RKO (cell line): ENCODE data around the gene TEAD2.
A peak's percentile ranks its signal among the peaks of the same experiment; 100 is the strongest.

Source experiments
- DNase-seq: peaks from one replicate; pipeline ENCODE4 v3.0.0-alpha.2; 2016; ENCODE audit warnings: low spot score

TEAD2 gene

GRCh38 chr19:49348305-49349189, 13.7 kb downstream of the TEAD2 start:
- no peak for DNase-seq

GRCh38 chr19:49347835-49348234, 14.4 kb downstream of the TEAD2 start:
- peak; percentile 83 for DNase-seq

- DNase-seq, result no peak
Measured at GRCh38 chr19:49347191-49347590, 15.0 kb downstream of the TEAD2 start.

GRCh38 chr19:49344505-49345423, 17.5 kb downstream of the TEAD2 start:
- no peak for DNase-seq

GRCh38 chr19:49343123-49343522, 19.1 kb downstream of the TEAD2 start:
- DNase-seq, result no peak

- no peak for DNase-seq
Measured at GRCh38 chr19:49342291-49342721, 19.9 kb downstream of the TEAD2 start.

GRCh38 chr19:49340865-49341718, 21.1 kb downstream of the TEAD2 start:
- no peak for DNase-seq

GRCh38 chr19:49340069-49340864, 21.9 kb downstream of the TEAD2 start:
- no peak for DNase-seq

GRCh38 chr19:49339301-49340068, 22.7 kb downstream of the TEAD2 start:
- no peak for DNase-seq

GRCh38 chr19:49338691-49339300, 23.4 kb downstream of the TEAD2 start:
- no peak for DNase-seq

- DNase-seq, result no peak
Measured at GRCh38 chr19:49338023-49338677, 24.1 kb downstream of the TEAD2 start.

GRCh38 chr19:49337267-49338022, 24.8 kb downstream of the TEAD2 start:
- DNase-seq, result no peak

- no peak for DNase-seq
Measured at GRCh38 chr19:49336482-49337266, 25.5 kb downstream of the TEAD2 start.

- no peak for DNase-seq
Measured at GRCh38 chr19:49335784-49336481, 26.3 kb downstream of the TEAD2 start.

GRCh38 chr19:49335071-49335783, 27.0 kb downstream of the TEAD2 start, which contains the start of gene CD37:
CD37 (plus strand) TSS chr19:49335406; CDS start chr19:49335541, 135 bp downstream.
- no peak for DNase-seq

- no peak for DNase-seq
Measured at GRCh38 chr19:49333811-49334288, 28.4 kb downstream of the TEAD2 start.
